ENCODE measurements around the gene ARRB1.
"Not testable (repeated sequence)": the region's sequence is repeated elsewhere in the genome, so short reads cannot be mapped to it uniquely, and the experiment has no call there.

Gene ARRB1

GRCh38 chr11:75298191-75298975 is 53.1 kb downstream of the ARRB1 start:
- no peak for DNase-seq

DNA sequence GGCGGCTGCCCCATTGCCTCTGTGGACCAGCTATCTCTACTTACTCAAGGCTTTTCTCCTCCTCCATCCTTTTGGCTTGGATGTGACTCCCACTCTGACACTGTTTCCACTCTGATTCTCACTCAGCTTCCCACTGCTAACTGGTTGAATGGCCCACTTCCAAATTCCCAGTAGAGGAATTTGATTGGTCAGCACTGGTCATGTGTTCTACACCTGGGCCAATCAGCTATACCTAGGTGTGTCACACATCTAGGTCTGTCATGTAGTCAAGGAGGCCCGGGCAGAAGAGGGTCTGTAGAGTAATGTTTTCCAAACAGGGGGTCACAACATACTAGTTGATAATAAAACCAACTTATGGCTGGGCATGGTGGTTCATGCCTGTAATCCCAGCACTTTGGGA is 57.6 kb downstream of the ARRB1 start:
- DNase-seq, result no peak

DNA sequence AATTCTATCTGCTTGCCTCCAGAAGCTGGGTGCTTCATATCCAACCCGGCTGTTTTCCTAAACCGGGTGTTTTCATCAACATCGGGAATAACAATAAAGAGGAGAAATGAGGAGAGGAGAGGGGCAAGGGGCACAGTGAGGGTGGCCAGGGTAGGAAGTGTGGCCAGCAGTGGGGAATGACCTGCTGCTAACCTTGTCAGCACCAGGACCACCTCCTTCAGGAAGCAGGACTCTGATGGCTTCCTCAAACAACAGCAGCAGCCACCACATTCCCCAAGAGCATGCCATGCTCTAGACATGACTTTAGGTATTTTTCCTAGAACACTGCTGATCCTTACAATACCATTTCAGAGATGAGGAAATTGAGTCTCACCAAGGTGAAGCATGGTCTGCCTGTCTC is 58.5 kb downstream of the ARRB1 start:
- no peak for DNase-seq

GRCh38 chr11:75291741-75292140 is 59.7 kb downstream of the ARRB1 start:
- no peak for DNase-seq

DNA sequence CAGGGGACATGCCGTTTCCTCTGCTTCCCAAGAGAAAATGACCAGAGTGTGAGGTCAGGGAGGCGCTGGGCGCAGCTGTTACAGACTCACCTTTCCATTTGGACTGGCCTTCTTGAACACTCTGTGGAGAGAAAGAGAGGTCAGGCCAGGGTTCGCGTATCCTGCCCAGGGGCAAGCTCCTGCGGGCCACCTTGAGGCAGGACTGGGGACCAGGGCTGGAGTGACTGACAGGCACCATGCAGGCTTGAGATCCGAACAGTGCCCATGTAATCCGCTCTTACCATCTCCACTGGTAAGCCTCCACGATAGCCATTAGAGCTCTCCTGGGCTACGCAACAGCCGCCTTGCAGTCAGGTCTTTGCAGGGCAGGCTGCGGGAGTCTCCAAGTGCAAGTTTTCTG is 61.5 kb downstream of the ARRB1 start:
- DNase-seq, result no peak

DNA sequence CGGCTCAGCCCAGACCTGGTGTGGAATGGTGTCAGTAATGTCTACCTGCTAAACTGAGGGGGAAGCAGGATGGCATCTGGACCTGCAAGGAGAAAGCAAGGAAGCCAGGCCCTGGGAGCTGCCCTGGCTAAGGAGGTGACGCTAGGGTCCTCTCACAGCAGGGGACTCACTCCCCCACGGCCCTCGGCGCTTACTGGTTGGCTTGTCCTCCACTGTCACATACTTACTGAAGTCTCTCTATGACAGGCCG is 62.0 kb downstream of the ARRB1 start:
- no peak for DNase-seq

GRCh38 chr11:75287579-75287978 is 63.9 kb downstream of the ARRB1 start:
- no peak for DNase-seq

DNA sequence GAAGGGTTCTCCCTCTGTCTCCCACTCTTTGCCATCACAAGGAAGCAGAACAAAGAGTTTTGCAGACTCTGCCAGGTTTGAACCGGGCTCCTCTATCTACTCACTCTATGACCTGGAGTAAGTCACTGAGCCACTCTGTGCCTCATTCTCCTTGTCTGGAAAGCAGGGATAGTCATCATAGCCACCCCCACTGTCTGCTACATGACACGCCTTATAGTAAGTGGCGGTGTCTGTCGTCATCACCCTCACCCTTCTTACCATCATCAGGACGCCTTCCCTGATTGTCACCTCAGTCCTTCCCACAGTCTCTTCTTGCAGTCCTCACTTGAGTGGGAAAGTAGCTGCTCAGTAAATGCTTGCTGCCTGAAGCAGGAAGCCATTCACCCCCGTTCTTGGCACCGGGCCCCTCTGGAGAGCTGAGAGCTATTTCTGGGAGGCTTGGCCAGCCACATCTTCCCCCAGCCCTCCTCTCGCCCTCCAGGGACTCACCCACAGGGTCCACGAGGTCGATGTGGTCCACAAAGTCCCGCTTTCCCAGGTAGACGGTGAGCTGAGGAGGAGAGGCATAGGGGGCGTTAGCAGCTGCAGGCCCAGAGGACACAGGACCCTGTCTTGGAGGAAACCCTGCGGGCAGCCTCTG is 64.5 kb downstream of the ARRB1 start:
- DNase-seq, result no peak

- DNase-seq, result no peak
Observed at GRCh38 chr11:75285776-75286360, 65.6 kb downstream of the ARRB1 start.

- no peak for DNase-seq
Observed at GRCh38 chr11:75283391-75283931, 68.0 kb downstream of the ARRB1 start.

GRCh38 chr11:75281469-75282095 is 69.9 kb downstream of the ARRB1 start:
- no peak for DNase-seq

GRCh38 chr11:75280770-75281468 is 70.5 kb downstream of the ARRB1 start:
- no peak for DNase-seq

- peak; percentile 40 for DNase-seq
Observed at GRCh38 chr11:75280227-75280701, 71.2 kb downstream of the ARRB1 start.

- DNase-seq, result no peak
Observed at GRCh38 chr11:75279273-75279672, 72.2 kb downstream of the ARRB1 start.

GRCh38 chr11:75277991-75278790 is 73.3 kb downstream of the ARRB1 start:
- DNase-seq, result no peak

DNA sequence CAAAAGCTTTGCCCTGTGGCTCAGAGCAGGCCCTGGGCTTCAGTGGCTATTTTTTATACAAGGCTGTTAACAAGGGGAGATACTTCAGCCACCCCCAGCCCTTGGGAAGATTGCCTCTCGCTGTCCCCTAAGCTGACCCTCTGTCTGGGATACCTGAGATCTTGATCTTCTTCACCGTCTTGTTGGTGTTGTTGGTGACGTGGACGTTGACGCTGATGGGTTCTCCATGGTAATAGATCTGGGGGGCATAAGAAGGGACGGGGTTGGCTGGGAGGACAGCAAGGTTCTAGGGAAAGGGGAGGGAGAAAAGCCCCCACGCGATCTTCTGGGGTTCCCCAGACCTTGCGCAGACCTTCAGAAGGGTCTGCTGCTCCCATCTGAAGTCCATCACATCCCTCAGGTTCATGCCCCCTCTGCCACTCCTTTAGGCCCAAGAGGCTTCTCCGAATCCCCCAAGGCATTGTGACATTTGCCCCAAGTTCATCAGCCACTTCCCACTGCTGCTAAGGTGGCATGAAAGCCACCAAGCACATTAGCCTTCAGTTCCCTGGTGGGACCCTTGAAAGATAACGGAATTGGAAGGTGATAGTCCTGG is 74.2 kb downstream of the ARRB1 start:
- no peak for DNase-seq

DNA sequence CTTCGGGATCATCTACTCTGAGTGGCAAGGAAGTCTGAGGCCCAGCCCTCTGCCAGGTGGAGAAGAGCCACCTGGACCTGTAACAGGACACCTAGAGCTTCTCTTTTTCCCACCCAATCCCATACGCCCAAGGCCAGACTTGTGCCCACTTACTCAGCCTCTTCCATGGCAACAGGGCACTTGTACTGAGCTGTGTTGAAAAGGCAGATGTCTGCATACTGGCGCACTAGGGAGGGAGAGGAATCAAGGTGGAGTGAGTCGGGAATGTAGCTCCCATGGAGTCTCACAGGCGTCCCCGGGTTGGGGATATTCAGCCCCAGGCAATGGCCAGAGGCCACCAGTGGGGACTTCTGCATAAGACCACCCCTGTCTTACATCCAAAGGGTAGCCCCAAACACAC is 74.8 kb downstream of the ARRB1 start:
- DNase-seq, result peak; percentile 91

DNA sequence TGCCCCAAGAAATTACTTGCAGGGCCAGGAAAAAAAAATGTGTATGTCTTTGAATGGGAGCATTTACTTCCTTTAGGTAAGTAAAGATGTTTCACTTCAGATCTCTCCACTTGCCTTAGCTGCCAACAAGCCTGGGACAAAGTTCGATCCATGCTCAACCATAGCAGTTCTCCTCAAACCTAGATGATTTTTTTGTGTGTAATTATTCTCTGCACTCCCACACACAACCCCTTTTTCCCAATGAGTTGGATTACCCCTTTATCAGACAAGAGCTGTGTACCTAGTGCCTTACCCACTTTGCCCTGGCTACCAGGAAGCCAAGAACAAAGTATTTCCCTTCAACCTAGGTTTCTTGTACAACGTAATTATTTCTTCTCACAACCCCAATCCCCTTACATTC is 75.3 kb downstream of the ARRB1 start:
- DNase-seq, result no peak

DNA sequence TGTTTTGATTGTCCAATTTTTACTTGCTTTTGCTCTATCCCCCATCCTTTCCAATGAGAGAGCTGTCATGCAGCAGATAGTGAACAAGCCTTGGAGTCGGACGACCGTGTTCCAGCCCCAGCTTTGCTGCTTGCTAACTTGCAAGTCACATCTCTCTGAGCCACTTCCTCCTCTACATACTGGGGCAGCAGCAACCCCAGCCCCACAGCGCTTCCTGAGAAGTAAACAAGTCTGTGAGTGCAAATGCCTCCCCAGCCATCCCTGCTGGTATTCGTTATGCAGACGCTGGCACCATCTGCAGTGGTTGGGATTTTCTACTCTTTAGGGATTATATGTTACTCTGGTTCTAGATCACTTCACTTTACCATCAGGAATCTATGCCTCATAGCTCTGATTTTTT is 75.9 kb downstream of the ARRB1 start:
- DNase-seq, result peak; percentile 66

DNA sequence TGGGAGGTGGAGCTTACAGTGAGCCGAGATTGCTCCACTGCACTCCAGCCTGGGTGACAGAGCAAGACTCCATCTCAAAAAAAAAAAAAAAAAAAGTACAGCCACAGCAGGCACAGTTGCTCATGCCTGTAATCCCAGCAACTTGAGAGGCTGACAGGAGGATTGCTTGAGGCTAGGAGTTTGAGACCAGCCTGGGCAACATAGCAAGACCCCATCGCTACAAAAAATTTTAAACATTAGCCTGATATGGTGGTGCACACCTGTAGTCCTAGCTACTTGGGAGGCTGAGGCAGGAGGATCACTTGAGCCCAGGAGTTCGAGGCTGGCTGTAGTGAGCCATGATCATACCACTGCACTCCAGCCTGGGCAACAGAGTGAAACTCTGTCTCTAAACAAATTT is 76.7 kb downstream of the ARRB1 start:
- DNase-seq, result not testable (repeated sequence)
